Stimulated activated naive CD8-positive, alpha-beta T cell treated with anti-CD3 and anti-CD28 coated beads, Interleukin-15, Interleukin-2, amounts not matched to agents 100 ng/mL and 50 ng/mL, for 24 hours (primary cell): ENCODE data around the gene ZHX3.

Experiments used
- H3K27ac Mint-ChIP-seq: one replicate; pipeline ENCODE4 v1.8.0; 2021; ENCODE audit warnings: mild to moderate bottlenecking, mixed read lengths
- H3K27me3 Mint-ChIP-seq: one replicate; pipeline ENCODE4 v1.8.0; 2021; ENCODE audit warnings: mixed read lengths
- H3K36me3 Mint-ChIP-seq: one replicate; pipeline ENCODE4 v1.8.0; 2021; ENCODE audit warnings: low read depth, mixed read lengths
- H3K4me1 Mint-ChIP-seq: one replicate; pipeline ENCODE4 v1.8.0; 2021; ENCODE audit warnings: low read depth, mixed read lengths
- H3K4me3 Mint-ChIP-seq: one replicate; pipeline ENCODE4 v1.8.0; 2021; ENCODE audit warnings: mild to moderate bottlenecking, mixed read lengths
- H3K9me3 Mint-ChIP-seq: one replicate; pipeline ENCODE4 v1.8.0; 2021; ENCODE audit warnings: mixed read lengths

ZHX3 gene

DNA sequence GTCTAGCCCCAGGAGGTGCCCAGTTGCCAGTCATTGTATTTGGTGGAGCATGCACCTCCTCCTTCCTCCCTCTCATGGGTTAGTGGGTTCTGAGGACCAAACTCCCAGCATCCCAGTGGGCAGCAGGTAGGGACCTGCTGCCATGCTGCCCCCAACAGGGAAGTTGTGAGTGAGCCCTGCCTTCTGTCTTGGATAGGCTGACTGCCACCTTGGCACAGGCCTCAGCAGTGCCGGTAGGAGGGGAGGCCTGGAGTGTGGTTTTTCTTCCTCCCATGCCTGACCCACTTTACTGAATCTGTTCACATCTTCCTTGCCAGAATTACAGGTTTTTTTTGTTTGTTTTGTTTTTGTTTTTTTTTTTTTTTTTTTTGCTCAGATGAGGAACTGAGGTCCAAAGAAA lies 155.6 kb downstream of the ZHX3 start:
- Mint-ChIP-seq H3K36me3 (peaks cover 72% of the 10 kb centered on the region), H3K9me3 (no peaks in the 10 kb centered on the region), H3K4me1 (peaks cover 82% of the 10 kb centered on the region), H3K27me3 (no peaks in the 10 kb centered on the region), H3K27ac (peak overlapping the region; percentile 76), H3K4me3 (no peak overlapping the region)

DNA sequence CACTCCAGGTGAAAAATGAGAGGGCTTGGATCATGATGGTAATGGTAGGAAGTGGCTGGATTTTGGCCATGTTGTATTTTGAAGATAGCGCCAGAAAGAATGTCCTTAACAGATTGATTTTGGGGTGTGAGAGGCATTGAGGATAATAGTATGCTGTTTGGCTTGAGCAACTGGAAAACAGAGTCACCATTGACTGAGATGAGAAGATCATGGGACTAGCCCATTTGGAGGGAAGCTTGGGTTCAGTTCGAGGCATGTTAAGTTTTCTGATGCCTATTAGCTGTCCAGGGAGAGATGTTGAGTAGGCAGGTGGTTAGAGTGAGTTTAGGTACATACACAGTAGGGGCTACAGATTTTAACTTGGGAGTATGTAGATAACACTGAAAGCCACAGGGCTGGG lies 156.8 kb downstream of the ZHX3 start:
- H3K27me3 Mint-ChIP-seq, result no peaks in the 10 kb centered on the region
- H3K4me1 Mint-ChIP-seq, result peaks cover 89% of the 10 kb centered on the region
- H3K9me3 Mint-ChIP-seq, result no peaks in the 10 kb centered on the region
- H3K27ac Mint-ChIP-seq, result peak overlapping the region; percentile 99
- no peak overlapping the region for H3K4me3 Mint-ChIP-seq
- H3K36me3 Mint-ChIP-seq, result peaks cover 60% of the 10 kb centered on the region

DNA sequence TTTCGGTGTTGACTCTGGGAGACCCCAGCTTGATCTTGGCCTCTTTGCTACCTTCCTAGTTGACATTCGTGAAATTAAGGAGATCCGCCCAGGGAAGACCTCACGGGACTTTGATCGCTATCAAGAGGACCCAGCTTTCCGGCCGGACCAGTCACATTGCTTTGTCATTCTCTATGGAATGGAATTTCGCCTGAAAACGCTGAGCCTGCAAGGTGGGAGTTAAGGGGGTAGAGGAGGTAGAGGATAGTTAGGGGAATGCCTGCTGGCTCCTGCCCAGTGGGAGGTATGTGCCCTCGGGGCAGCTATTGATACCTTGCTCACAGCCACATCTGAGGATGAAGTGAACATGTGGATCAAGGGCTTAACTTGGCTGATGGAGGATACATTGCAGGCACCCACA lies 158.0 kb downstream of the ZHX3 start:
- Mint-ChIP-seq H3K4me3 (no peak overlapping the region), H3K4me1 (peaks cover 94% of the 10 kb centered on the region), H3K36me3 (peaks cover 53% of the 10 kb centered on the region), H3K9me3 (no peaks in the 10 kb centered on the region), H3K27me3 (no peaks in the 10 kb centered on the region), H3K27ac (peak overlapping the region; percentile 99)

DNA sequence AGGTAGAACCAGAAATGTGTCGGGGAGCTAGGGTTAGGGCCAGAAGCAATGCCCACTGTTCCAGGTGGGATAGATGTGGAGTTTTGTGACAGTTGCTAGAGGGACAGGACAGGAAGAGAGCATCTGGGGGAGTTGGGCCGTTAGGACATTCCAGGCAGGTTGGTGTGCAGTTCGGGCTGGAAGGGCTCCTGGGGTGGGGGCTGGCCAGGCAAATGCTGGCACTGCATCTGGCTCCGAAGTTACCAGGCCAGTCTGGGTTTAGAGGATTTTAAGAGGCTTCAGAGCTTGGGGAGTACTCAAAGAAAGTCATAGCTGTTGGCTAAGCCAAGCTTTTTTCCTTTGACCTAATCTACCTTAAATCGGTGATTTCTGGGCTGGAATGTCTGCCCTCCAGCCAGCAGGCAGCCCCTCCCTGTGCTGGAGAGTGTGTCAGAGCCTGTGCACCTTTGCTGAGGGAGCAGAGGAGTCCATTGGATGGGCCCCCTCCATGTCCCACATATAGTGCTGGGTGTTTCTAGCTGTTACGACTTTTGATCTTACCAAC lies 159.4 kb downstream of the ZHX3 start:
- peaks cover 95% of the 10 kb centered on the region for H3K4me1 Mint-ChIP-seq
- peak overlapping the region; percentile 76 for H3K4me3 Mint-ChIP-seq
- H3K36me3 Mint-ChIP-seq, result peaks cover 44% of the 10 kb centered on the region
- no peaks in the 10 kb centered on the region for H3K27me3 Mint-ChIP-seq
- no peaks in the 10 kb centered on the region for H3K9me3 Mint-ChIP-seq
- H3K27ac Mint-ChIP-seq, result peak overlapping the region; percentile 99

DNA sequence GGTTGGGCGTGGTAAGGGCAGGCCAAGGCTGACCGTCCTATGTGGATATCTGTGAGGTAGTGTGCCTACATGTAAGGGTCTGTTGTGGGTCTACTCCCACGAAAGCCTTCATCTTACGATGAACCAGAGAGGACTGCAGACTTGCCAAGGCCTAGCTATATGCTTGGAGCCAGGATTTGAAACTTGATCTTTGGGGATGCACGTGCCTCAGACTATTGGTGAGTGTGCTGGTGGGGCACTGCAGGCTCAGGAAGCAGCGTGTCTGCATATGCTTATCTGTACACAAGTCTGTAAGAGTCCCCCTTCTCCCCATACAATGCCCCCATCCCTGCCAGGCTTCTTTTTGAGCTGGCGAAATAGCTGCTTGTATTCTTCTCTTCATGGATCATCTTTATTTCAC lies 162.3 kb downstream of the ZHX3 start:
- Mint-ChIP-seq H3K27me3 (no peaks in the 10 kb centered on the region), H3K27ac (peak overlapping the region; percentile 88), H3K4me1 (peaks cover 97% of the 10 kb centered on the region), H3K4me3 (no peak overlapping the region), H3K9me3 (no peaks in the 10 kb centered on the region), H3K36me3 (peaks cover 23% of the 10 kb centered on the region)

DNA sequence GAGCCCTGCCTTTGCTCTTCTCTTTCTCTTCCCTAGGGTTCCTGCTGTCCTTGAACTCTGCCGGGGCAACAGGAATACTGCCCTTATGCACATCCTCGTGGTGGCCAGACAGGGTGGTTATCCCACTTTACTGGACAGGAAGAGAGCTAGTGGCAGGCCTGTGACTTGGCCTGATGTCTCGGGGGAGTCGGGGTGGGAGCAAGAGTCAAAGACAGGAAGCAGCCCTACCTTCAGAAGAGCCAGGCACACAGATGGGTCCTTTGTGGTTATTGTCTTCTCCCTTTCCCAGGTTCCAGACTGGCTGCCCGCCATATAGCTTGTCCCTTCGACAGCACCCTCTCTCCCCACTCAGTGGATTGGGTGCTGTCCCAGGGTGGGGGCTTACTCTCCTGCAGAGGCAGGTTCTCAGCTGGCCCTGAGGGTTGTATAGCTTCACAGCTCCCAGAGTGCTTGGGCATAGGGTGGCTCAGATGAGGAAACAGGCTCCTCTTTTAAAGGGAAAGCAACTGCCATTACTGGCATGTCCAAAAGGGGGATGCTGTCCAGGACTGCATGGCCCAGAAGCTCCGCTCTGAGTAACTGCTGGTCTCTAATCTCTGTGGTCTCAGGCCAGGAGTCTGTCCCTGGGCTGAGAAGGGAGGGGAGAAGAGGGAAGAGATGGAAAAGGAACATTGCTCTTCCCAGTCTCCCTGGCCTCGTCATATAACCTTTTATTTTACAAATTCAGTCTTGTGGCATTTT lies 162.9 kb downstream of the ZHX3 start:
- H3K4me1 Mint-ChIP-seq, result peaks cover 97% of the 10 kb centered on the region
- no peaks in the 10 kb centered on the region for H3K9me3 Mint-ChIP-seq
- peak overlapping the region; percentile 88 for H3K27ac Mint-ChIP-seq
- H3K27me3 Mint-ChIP-seq, result no peaks in the 10 kb centered on the region
- no peak overlapping the region for H3K4me3 Mint-ChIP-seq
- peaks cover 16% of the 10 kb centered on the region for H3K36me3 Mint-ChIP-seq

DNA sequence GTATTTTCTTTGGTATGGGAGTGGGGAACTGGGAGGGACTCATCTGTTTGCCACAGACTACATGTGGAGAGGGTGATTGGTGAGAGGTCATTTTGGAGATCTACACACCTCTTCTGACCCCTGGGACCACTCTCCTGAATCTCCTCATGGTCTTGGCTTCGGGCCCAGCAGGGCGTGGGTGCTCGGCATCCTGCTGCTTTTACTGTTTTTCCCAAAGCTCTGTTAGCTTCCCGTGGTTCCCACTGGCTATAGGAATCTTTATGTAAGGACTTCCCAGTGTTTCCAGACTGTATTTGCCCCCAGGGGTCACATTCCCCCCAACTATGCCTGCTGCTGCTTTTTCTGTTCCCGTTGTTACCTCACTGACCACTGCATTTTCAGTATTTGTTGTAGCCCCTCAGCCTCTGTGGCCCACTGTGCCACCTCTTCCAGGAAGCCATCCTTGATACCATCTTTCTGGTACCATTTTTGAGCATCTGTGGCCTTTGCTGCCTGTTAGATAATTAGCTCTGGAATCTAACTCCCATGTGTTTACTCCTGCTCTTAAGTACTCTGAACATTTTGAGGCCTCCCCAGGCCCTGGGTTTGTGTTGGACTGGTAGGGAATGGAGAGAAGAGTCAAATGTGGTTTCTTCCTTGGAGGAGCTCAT lies 165.3 kb downstream of the ZHX3 start:
- Mint-ChIP-seq H3K4me3 (no peak overlapping the region), H3K9me3 (no peaks in the 10 kb centered on the region), H3K27ac (peak overlapping the region; percentile 89), H3K36me3 (peaks cover 15% of the 10 kb centered on the region), H3K27me3 (no peaks in the 10 kb centered on the region), H3K4me1 (peaks cover 96% of the 10 kb centered on the region)

DNA sequence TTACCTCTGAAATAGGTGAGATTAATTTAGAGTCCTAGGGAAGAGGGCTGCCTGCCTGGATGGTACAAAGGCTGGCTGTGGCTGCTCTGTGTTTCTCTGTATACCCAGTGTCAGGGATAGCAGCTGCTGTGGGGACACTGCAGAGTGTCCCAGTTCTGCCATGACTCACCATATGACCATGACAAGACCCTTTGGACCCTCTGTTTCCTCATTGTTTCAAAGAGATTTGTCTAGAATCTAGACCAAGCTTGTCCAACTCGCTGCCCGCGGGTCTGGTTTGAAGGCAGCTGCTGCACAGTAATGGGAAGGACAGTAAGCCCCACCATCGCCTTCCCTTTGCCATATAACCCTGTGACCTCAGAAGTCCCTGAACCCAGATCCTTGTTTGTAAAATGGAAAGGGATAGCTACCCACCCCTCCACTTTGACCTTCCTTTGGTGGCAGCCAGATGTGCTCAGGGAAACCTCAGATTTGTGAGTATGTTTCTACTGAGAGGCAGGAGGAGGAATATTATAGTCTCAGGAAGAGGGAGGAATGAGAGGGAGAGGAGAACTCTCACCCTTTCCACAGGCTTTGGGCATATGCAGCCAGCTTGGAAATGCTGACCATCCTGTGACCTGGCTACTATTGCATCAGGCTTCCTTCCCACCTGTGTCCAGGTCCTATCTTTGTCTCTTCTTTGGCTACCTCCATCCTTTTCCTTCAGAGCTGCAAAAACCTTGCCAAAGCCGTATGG lies 166.2 kb downstream of the ZHX3 start:
- no peaks in the 10 kb centered on the region for H3K9me3 Mint-ChIP-seq
- H3K4me1 Mint-ChIP-seq, result peaks cover 96% of the 10 kb centered on the region
- H3K27ac Mint-ChIP-seq, result peak overlapping the region; percentile 89
- H3K27me3 Mint-ChIP-seq, result no peaks in the 10 kb centered on the region
- H3K36me3 Mint-ChIP-seq, result peaks cover 21% of the 10 kb centered on the region
- H3K4me3 Mint-ChIP-seq, result no peak overlapping the region

DNA sequence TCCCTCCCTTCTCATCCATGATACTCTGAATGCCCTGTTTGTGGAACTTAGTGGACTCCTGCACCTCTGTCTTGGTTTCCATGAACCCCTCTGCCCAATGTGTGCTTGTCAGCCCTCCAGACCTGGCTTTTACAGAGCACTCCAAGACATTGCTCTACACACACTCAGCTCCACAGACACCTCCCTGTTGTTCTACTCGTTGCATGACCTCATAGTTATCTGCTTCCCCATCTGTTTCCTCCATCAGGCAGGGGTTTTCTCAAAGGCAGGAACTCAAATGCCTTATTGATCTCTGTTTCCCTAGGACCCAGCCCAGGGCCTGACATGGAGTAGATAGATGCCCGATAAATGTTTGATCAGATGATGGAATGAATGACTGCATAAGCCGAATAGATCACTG lies 166.9 kb downstream of the ZHX3 start:
- Mint-ChIP-seq H3K4me3 (no peak overlapping the region), H3K27ac (peak overlapping the region; percentile 77), H3K4me1 (peaks cover 96% of the 10 kb centered on the region), H3K27me3 (no peaks in the 10 kb centered on the region), H3K36me3 (peaks cover 23% of the 10 kb centered on the region), H3K9me3 (no peaks in the 10 kb centered on the region)

DNA sequence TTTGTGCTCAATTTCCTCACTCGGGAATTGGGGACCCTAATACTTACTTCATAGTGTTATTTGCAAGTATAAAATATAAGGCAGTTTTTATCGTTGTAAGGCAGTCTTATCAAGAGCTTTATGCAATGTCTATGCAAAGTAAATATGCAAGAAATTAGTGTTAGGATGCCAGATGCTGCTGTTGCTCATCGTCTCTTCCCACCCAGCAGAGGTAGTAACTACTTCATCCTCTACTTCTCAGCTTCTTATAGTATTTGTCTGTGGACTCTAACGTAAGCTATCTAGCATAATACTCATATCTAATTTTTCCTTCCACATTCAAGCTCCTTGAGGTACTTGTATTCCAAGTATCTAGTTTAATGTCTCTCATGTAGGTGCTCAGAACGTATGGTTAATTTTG lies 168.6 kb downstream of the ZHX3 start:
- peak overlapping the region; percentile 72 for H3K27ac Mint-ChIP-seq
- H3K4me3 Mint-ChIP-seq, result no peak overlapping the region
- H3K9me3 Mint-ChIP-seq, result no peaks in the 10 kb centered on the region
- H3K4me1 Mint-ChIP-seq, result peaks cover 96% of the 10 kb centered on the region
- peaks cover 38% of the 10 kb centered on the region for H3K36me3 Mint-ChIP-seq
- H3K27me3 Mint-ChIP-seq, result no peaks in the 10 kb centered on the region

DNA sequence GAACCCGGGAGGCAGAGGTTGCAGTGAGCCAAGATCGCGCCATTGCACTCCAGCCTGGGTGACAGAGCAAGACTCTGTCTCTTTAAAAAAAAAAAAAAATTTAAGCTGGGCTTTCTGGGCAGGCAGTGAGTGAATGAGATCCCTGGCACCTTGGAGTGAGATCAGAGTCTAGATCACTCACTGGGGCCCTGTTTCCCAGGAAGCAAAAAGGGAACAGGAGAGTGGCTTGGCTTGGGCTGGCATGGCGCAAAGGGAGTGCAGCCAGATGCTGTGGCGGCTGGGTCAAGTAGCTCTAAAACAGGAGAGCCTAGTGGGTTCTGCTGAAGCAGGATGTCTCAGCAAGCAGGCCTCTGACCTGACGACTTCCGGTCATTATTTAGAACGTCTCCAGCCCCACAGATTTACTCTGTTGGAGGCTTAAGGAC lies 169.8 kb downstream of the ZHX3 start:
- no peaks in the 10 kb centered on the region for H3K27me3 Mint-ChIP-seq
- peak overlapping the region; percentile 81 for H3K27ac Mint-ChIP-seq
- no peaks in the 10 kb centered on the region for H3K9me3 Mint-ChIP-seq
- H3K4me3 Mint-ChIP-seq, result no peak overlapping the region
- H3K36me3 Mint-ChIP-seq, result peaks cover 34% of the 10 kb centered on the region
- H3K4me1 Mint-ChIP-seq, result peaks cover 99% of the 10 kb centered on the region

DNA sequence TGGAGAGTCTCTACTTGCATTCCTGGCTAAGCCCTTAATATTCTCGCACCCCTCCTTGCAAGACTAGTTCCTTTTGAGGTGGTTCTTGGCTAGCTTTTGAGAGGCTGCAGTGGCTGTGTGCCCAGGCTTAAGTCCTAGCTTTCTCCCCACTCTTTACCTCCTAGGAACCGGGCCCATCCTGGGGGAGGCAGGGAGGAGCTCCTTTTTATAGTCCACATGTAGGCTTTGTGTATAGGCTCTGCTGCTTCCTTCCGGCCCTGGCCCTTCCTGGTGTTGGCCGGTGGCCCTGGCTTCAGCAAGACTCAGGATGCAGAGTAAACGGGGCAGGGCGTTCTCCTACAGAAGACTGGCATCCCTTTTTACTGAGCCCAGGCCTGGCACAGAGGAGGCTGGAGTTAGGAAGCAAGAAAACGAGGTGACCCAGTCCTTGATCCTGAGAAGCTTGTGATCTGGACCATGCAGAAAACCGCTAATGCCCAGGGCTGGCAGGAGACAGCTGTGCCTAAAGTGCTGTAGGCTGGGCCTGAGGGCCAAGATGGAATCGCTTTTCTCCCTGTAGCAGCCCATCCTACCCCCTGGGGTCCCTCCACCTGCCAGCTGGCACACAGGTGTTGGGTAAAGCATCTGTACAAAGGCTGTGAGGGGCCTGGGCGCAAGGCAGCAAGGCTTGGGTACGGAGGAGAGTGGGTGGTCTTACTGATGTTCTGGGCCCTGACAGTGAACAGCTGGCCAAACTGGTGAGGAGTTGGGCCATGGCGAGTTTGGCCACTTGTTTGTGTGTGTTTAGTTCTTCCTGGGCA lies 171.5 kb downstream of the ZHX3 start:
- peaks cover 99% of the 10 kb centered on the region for H3K4me1 Mint-ChIP-seq
- H3K27ac Mint-ChIP-seq, result peak overlapping the region; percentile 64
- H3K4me3 Mint-ChIP-seq, result no peak overlapping the region
- no peaks in the 10 kb centered on the region for H3K9me3 Mint-ChIP-seq
- no peaks in the 10 kb centered on the region for H3K27me3 Mint-ChIP-seq
- peaks cover 34% of the 10 kb centered on the region for H3K36me3 Mint-ChIP-seq

DNA sequence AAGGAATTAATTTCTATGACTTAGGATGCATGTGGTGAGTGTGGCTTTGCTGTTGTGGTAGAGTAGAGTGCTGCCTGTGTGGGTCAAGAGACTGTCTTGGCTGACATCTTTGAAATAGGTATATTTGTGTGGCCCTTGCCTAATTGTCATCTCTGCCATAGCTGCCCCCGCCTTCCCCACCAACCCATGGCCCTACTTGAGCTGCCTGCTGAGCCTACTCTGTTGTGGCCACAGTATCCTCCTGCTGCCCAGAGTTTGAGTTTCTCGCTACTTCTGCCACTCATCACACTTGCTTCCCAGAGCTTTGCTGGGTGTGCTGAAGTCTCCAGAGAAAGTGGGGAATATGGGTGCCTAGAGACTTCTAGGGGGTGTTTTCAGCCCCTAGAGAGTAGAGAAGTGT lies 172.2 kb downstream of the ZHX3 start:
- H3K9me3 Mint-ChIP-seq, result no peaks in the 10 kb centered on the region
- H3K4me1 Mint-ChIP-seq, result peaks cover 99% of the 10 kb centered on the region
- H3K27me3 Mint-ChIP-seq, result no peaks in the 10 kb centered on the region
- H3K27ac Mint-ChIP-seq, result peak overlapping the region; percentile 94
- H3K4me3 Mint-ChIP-seq, result no peak overlapping the region
- peaks cover 34% of the 10 kb centered on the region for H3K36me3 Mint-ChIP-seq

DNA sequence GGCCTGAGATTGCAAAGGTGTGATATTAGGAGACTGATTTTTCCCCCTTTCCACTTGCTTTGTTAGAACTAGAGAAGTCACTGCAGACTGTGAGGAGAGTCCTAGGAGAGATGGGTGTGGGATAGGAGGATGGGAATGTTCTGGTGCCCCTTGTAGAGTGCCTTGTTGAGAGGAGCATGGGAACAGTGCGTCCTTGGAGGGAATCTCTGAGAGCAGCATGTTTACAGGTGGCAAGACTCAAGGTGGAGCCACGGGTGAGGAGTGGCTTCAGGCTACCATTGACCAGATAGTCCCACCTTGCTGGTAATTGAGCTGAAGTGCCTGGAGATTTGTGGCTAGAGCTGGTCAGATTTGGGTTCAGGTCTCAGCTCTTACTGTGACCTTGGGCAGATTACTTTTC lies 174.2 kb downstream of the ZHX3 start:
- H3K4me3 Mint-ChIP-seq, result peak overlapping the region; percentile 86
- H3K36me3 Mint-ChIP-seq, result peaks cover 44% of the 10 kb centered on the region
- H3K27me3 Mint-ChIP-seq, result no peaks in the 10 kb centered on the region
- H3K9me3 Mint-ChIP-seq, result no peaks in the 10 kb centered on the region
- peak overlapping the region; percentile 94 for H3K27ac Mint-ChIP-seq
- peaks cover 96% of the 10 kb centered on the region for H3K4me1 Mint-ChIP-seq
